IPS-NIHi7 (cell line): ENCODE measurements around the gene DGLUCY.
"Not testable (repeated sequence)": the region's sequence is repeated elsewhere in the genome, so short reads cannot be mapped to it uniquely, and the experiment has no call there.

Source experiments
- DNase-seq: peaks from one replicate; pipeline ENCODE4 v3.0.0; 2012; ENCODE audit warnings: mixed read lengths; ENCODE audit errors: extremely low spot score

The DGLUCY gene

DNA sequence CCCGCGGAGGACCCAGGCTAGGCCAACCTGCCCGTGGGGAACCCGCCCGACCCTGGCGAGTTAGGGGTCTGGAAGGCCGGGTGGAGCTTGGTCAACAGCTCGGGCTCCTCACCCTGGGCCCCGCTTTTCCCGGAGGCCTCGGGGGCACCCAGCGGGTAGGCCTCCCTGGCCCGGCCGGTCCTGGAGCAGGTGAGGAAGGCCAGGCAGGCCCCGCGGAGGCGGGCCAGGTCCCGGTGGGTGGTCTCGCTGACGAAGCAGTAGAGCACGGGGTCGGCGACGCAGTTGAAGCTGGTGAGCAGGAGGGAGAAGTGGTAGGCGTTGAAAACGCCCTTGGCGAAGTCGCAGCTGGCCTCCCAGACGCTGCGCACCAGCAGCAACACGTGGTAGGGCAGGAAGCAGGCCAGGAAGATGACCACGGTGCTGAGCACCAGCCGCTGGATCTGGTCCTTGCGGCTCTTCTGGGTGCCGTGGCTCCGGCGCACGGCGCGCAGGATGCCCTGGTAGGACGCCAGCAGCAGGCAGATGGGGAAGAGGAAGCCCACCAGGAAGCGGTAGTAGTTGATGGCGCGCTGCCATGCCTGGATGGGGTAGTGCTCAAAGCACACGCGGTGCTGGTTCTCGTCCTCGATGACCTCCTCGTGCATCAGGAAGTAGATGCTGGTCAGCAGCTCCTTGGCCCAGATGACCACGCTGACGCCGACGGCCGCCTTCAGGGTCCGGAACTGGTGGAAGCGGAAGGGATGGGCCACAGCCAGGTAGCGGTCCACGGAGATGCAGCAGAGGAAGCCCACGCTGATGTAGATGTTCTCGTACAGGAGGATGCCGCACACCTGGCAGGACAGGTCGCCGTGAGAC is 120.3 kb downstream of the DGLUCY start:
- no peak for DNase-seq

DNA sequence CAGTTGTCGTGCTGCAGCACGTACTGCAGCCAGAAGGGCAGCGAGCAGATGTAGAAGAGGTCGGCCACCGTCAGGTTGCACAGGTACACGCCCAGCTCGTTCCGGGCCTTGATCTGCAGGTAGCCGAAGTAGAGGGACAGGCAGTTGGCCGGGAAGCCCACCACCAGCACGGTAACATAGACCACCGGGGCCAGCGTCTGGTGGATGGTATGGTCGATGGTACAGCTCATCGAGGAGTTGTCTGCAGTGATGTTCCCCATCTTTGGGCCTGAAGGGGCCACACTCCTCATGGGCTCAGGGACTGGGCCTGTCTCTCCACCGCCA is 120.9 kb downstream of the DGLUCY start:
- DNase-seq: no peak

DNA sequence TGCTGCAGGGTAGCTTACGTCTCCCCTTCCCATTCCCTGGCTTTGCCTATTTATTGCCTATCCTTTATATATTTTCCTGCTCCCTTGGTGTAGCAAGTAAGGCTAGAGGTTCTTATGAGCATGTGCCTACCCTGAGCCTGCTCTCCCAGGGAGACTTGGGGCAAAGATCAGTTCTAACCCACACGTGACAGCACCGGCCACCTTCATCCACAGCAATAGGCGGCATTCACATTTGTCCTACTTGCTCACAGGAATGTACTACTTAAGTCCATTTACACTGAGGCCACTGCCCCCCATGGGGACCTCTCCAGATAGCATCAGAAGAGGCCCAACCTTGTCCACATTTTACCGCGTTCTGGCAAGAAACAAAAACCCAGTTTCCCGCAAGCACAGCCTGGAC is 122.0 kb downstream of the DGLUCY start:
- DNase-seq: no peak

DNA sequence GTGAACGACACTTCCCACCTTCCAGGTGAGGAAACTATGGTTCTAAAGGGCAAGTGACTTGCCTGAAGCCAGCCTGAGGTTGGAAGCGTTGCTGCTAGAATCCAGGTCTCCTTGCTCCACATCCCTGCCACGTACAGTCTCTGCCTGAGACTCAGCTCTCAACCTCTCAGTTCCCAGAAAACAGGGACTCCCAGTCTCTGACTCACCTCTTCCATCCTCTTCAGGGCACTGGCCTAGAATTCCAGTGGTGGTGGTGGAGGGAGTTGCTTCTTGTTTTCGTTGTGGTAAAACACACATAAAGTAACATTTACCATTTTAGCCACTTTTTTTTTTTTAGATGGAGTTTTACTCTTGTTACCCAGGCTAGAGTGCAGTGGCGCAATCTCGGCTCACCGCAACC is 123.3 kb downstream of the DGLUCY start:
- no peak for DNase-seq

DNA sequence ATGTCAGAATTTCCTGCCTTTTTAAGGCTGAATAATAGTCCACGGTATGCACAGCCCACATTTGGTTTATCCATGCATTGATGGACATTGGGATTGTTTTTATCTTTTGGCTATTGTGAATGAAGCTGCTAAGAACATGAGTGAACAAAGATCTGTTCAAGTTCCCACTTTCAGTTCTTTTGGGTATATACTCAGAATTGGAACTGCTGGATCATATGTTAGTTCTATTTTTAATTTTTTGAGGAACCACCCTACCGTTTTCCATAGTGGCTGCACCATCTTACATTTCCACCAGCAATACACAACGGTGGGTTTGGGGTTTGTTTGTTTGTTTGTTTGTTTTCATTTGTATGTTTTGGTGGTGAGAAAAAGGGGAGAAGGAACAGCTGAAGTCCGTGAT is 124.2 kb downstream of the DGLUCY start:
- no peak for DNase-seq

DNA sequence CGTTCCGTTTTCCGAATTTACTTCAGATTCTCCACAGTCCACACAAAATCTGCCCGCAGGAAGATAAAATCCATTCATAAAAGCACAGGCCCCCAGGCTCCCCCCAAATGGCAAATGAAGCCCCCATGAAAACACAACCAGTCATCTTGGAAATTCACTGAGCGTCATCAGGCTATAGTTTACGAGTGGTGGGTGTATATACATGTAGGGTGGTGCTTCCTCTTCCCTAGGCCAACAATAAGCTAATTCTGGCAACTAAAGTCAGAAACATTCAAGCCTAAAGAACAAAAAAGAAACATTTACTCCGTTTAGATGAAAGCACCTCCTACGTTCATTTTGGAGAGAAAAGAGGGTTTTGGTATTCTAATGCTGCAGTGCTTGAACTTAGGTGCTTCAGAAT is 124.8 kb downstream of the DGLUCY start:
- no peak for DNase-seq

DNA sequence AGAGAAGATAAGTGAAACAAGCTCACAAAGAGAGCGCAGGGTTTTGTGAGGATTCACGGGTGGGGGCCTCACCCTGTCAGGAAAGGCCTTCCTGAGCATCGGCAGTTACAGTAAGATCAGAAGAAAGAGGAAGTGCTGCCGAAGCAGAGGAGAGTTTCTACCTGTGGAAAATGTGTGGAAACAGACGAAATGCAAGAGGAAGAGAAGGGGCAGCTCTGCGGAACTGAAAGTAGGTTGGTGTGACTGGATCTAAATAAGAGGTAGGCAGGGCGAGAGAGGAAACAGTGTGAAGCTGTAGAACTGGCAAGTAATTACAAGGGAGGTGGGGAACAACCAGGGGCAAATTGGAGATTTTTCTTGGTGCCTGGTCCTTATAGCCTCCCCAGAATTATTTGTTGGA is 128.0 kb downstream of the DGLUCY start:
- DNase-seq: no peak

DNA sequence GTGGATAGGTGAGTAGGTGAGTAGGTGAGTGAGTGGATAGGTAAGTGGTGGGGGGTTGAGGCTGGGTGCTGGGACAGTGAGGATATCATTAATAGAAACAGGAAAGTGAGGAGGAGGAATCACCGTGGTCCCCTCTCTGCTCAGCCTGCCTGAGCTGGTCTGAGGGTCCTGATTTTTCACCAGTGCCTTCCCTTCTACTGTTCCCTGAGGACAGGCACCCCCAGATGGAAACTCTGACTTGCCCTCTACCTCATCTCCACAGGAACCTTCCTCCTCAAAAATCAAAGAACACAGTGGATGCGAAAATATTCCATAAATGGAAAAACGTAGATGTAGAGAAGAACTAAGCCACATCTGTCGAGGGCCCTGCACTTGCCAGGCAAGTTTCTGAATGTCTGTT is 128.8 kb downstream of the DGLUCY start:
- DNase-seq: no peak

DNA sequence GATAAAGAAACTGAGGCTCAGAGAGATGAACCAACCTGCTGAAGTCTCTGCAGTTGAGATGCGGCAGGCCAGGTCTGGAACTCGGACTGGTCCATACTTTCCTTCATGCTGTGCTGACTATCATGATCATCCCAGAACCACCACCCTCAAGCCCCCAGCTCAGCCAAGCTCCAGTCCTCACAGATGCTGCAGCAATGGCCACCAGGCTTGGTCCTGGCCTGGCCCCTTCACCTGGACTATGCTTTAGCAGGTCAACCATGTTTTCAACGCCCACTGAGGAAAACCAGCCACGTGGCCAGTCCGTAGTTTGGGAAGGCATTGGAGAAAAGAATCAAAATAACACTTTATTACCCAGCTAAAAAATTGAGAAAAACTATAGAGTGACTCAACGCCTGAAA is 129.2 kb downstream of the DGLUCY start:
- DNase-seq: no peak

DNA sequence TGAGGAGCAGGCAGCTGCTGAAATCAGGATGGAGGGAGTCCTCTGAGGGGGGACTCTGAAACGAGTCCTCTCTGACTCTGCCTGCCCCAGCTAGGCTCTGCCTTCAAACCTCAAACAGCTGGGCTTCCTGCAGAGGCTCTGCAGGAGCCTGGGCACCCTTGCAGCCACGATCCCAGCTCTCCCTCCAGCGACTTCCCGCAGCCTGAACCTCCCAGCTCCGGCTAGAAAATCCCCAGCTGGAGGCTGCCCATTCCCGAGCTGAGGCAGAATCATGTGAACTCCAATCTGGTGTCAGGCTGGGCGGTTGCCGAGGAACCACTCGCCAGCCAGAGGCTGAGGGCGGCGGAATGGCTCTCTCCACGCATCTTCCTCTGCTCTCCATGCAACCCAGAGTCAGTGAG is 130.6 kb downstream of the DGLUCY start, which contains the start of gene GPR68:
GPR68 (minus strand) TSS at position 204 of the 401 bp plus-strand sequence. CDS start 9,654 bp downstream, outside the sequence.
- peak; percentile 56 for DNase-seq

DNA sequence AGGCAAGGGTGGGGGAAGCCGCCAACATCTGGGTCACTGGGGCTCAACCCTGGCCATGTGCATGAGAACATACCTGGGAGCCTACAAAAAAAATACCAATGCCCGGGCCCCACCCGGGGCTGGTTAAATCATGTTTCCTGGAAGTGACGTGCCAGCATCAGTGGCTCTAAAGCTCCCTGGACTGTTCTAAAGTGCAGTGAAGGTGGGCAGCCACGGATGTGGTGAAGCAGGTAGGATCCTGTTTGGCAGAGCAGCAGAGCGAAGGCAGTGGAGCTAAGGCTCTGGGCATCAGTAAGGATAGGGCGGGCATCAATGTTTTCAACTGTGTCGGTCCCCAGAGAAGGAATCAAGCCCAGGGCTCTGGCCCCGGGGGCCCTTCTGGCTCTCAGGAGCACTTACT is 131.2 kb downstream of the DGLUCY start:
- no peak for DNase-seq

DNA sequence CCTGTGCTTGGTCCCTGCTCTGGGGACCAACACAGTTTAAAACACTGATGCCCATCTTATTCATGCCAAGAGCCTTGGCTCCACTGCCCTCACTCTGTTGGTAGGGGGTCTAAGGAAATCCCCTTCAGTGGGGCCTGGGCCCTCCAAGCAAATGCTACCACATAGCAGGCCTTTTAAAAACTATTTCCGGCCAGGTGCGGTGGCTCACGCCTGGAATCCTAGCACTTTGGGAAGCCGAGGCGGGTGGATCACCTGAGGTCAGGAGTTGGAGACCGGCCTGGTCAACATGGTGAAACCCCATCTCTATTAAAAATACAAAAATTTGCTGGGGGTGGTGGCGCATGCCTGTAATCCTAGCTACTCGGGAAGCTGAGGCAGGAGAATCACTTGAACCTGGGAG is 131.7 kb downstream of the DGLUCY start:
- DNase-seq: not testable (repeated sequence)

DNA sequence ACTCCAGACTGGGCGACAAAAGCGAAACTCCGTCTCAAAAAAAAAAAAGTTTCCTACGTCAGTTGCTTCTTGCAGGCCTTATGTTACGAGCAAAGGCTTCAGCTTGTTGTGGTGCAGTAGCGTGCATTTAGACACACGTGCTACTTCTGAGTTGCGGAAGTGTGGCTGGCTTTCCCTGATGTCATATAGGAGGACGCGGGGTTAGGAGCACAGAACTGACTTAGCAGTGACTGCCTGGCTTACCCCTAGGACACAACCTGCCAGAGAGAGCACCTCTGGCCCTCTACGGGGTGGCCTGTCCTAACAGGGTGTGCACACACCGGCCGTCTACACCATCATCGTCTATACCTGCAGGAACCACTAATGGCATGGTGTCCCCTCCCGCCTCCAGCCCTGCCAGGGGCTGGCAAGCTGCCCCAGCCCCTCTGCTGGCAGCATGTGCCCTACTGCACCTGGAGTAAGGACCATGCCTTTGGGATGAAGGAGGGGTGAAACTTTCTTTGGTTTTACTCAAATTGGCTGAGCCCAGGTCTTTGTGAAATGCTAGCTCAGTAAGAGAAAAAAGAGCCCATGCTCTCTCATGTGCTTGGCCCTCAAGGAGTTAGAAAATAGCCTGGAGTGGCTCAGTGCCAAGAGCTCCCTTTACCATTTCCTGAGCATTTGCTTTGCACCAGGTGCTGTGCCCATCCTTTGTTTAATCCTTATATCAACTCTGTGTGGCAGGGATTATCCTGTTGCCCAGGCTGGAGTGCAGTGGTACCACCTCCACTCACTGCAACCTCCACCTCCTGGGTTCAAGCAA is 132.4 kb downstream of the DGLUCY start:
- DNase-seq: no peak

DNA sequence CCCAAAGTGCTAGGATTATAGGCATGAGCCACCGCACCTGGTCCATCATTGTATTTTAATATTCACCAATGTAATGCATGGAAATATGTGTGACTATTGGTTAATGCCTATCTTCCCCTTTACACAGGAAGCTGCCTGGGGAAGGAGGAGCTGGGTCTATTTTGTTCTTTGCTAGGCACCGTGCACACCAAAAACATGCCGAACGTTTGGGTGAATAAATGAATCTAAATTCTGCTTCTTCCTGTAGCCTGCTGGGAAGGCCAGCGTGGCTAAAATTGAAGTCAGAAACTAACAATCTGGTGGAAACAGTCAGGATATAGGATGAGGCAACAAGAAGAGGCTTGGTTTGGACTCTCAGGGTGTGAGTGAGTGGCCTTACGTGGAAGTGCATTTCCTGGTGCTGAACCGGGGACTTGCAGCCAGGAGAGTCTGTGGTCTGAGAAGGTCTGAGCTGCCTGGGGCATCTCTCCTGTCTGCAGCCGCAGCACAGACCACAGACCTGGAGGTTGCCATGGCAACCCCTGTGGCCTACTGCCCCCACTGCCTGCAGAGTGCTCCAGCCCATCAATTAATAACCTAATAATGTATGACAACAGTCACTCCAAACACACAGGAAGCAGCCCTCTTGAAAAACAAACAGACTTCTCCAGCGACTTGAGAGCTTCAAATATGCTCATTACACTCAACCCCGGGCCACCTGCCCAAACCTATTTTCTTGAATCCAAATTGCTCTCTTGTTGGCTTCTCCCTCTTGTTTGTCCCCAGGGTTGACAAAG is 136.2 kb downstream of the DGLUCY start:
- DNase-seq: peak; percentile 55

DNA sequence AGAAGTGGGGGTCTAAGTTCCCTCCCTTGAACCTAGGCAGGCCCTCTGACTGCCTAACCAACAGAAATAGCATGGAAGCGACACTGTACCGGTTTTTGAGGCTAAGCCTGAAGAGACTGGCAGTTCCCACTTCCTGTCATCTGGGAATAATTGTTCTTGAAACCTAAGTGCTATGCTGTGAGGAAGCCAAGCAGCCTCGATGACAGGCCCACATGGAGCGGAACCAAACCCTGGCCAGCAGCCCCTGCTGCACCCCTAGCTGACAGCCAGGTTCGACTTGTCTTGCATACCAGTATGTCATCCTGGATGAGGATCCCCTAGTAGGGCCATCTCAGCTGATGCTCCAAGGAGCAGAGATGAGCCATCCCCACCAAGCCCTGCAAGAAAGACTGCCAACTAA is 137.0 kb downstream of the DGLUCY start:
- no peak for DNase-seq

DNA sequence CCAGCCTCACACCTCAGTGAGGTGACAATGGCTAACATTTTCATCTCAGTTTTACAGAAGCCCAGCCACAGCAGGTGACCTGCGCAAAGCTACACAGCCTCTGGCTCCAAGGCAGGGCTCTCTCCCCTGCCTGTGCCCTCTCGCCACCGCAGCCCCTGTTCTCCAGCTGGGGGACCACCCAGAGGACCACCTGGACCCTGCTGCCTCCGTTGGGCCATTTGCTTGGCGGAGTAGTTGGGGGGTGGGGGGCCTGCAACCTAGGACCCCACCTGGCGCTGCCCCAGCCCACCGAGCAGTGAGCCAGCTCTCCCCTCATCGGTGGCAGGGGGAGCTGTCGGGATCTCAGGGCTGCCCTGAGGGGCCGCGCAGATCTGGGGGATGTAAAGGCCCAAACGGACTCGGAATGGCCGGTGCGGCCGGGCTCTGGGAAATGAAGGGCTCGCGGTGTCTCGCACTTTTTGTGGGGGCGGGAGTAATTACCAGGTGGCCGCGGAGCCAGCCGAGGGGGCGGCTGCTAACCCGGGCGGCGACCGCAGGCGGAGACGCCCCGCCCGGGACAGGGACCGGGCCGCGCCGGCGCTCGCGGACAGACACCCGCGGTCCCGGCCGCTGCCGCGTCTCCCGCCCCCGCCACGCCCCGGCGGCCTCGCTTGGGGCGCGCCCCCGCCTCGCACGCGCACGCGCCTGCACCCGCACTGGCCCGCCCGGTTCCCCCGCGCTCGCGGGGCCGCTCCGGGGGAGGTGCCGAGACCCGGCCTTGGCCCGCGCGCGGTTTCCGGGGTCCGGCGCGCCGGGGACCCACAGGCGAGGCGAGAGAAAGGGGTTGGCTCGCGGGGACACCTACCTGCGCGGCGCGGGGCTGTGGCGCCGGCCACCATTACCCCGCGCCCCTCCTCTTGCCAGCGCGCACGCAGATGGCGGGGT is 139.3 kb downstream of the DGLUCY start:
- DNase-seq: peak; percentile 73

DNA sequence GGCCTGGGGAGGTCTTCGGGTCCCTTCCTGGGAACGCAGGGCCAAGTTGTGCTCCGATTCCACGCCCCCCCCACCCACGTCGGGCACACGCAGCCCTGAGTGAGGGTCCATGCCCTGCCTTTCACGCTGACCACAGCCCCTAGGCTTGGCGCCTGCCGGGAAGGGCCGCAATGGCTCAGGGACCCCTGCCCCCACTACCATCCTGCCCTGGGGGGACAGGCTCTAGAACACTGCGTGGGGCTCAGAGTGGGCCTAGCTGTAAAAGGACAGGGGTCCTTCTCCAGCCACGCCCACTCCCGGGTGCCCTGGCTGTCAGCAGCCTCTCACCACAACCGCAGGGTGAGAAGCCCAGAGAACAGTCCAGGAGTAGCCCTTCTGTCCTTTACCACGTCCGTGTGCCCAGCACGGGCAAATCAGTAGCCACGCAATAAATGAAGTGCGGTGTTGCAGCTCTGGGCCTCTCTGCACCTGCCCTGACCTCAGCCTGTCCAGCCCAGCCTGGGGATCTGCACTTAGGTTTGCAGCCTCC is 140.0 kb downstream of the DGLUCY start:
- DNase-seq: no peak

DNA sequence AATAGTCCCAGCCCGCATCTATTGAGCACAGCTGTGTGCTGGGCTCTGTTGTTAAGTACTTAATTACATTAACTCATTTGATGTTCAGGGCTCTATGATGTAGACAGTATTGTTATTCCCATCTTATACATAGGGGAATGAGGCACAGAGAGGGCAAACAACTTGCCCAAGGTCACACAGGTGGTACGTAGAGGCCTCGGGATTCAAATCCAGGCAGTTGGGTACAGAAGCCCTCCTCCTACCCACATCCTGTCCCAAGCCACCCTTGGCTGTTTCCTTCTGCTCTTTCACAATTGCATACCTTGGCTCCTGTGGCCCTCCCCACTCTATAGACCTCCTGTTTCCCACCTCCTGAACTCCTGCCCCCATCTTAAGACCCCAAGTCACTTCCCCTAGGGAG is 140.6 kb downstream of the DGLUCY start:
- DNase-seq: no peak

DNA sequence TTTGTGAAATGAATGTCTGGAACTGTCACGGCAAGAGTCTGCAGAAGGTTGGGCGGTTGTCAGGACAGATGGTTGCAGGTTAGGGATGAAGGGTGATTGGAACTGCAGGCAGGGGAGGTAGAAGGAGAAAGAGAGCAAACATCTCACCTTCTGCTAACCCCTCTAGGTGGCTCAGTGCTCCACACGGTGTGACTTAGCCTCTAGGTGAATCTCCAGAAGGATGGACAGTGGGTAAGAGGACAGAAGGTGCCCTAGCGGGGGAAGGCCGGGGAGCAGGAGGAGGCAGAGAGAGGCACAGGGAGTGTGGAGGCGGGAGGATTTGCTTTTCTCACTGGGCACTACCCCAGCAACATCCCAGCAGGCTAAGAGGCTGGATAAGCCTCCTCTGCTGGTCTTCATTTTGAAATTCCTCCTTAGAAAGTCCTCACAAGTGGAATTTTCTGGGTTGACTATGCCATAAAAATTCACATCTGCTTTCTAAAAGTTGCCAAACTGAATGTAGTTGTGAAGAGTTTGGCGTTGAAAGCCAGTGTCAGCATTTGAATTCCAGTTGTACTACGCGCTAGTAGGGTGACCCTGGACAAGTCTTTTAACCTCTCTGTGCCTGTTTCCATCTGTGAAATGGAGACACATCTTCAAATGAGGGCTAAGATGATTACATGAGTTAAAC is 141.3 kb downstream of the DGLUCY start:
- no peak for DNase-seq

DNA sequence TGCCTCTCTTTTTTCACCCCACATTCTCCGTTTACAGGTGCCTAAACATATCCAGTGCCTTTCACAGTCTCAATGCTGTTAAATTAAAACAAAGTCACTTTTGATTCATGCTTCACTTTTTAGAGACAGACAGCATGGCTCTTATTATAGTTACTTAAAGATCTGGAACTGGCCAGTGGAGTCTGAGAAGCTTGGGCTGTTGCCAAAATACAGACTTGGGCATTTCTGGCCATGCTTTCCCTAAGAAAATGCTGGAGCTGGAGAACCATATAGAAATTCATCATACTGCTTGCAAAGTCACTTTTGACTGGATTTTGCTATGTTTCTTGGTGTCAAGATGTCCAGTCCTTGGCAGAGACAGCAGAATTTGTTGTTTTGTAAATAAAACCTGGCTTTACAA is 142.8 kb downstream of the DGLUCY start:
- DNase-seq: no peak
